Neural progenitor cell (in vitro differentiated cells): ENCODE data around the gene CCL3.

Source experiments
- EZH2 ChIP-seq: fragments of 200-600 bp; sonication (generic); IDR thresholded peaks from 2 replicates; pipeline ENCODE4 v1.6.1; 2017; ENCODE audit warnings: antibody characterized with exemption, mild to moderate bottlenecking, moderate library complexity
- EZH2phosphoT487 ChIP-seq: fragments of 200-600 bp; sonication (generic); IDR thresholded peaks from 2 replicates; pipeline ENCODE4 v1.6.1; 2017; ENCODE audit warnings: antibody characterized with exemption
- TF ChIP-seq, protein P1 (sequence below): fragments of 200-600 bp; sonication (generic); IDR thresholded peaks from 2 replicates; pipeline ENCODE4 v1.5.1; 2017; ENCODE audit warnings: antibody characterized with exemption, mild to moderate bottlenecking

DNA sequence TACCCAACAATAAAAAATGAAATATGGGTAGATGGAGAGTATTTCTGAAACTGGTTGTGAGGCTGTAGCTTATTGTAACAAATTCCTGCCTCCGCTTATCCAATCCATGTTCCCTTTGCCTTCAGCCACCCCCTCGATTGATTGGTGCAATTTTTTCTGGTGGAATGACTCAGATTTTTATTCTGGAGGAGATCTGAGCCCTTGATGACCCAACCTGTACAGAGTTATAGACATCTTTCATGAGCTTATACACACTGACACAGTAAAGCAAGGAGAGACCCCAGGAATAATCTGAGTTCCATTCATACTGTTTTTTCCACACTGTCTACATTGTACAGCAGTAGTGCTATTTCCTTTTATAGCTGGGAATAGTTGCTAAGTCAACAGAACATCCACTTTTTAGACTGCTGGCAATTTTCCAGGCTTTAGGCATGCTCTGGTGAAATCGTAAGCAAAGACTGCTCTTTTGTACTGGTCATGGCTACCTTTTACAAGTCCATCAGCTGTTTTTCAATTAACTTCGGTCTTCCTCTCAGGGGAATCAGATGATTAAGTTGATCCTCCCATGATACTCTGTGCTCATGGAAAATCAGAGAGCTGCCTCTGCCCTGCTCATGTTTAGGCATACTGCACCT, 43.8 kb upstream of the CCL3 start:
- TF ChIP-seq EZH2: no peak
- TF ChIP-seq, protein P1, sequence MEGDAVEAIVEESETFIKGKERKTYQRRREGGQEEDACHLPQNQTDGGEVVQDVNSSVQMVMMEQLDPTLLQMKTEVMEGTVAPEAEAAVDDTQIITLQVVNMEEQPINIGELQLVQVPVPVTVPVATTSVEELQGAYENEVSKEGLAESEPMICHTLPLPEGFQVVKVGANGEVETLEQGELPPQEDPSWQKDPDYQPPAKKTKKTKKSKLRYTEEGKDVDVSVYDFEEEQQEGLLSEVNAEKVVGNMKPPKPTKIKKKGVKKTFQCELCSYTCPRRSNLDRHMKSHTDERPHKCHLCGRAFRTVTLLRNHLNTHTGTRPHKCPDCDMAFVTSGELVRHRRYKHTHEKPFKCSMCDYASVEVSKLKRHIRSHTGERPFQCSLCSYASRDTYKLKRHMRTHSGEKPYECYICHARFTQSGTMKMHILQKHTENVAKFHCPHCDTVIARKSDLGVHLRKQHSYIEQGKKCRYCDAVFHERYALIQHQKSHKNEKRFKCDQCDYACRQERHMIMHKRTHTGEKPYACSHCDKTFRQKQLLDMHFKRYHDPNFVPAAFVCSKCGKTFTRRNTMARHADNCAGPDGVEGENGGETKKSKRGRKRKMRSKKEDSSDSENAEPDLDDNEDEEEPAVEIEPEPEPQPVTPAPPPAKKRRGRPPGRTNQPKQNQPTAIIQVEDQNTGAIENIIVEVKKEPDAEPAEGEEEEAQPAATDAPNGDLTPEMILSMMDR: no peak
- no peak for TF ChIP-seq EZH2phosphoT487
